COR-L47 (cell line): ENCODE measurements around the gene FAM184B.

Source experiments
- DNase-seq: peaks from one replicate; lab custom pipeline; 2025; lab: John Stamatoyannopoulos, UW

The FAM184B gene

DNA sequence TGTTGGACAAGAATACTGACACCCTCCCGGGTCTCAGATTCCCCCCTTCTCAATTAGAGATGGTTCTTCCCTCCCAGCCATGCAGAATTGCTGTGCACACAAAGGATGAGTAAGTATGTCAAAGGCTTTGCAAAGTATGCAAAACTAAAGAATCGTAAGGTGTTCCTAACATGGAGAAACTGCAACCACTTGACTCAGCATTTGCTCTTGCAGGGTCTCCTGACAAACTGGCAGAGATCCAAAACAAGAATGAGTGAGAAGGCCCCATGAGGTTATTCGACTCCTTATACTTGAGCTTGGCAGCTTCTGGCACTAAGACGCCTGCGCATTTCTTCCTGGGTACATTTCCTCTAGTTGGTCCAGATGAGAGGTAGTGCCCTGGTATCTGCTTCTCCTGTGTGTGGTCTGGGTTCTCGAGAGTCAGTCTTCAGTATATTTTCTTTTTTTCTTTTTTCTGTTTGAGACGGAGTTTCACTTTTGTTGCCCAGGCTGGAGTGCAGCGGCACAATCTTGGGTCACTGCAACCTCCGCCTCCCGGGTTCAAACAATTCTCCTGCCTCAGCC, 8.2 kb downstream of the FAM184B start:
- no peak for DNase-seq

DNA sequence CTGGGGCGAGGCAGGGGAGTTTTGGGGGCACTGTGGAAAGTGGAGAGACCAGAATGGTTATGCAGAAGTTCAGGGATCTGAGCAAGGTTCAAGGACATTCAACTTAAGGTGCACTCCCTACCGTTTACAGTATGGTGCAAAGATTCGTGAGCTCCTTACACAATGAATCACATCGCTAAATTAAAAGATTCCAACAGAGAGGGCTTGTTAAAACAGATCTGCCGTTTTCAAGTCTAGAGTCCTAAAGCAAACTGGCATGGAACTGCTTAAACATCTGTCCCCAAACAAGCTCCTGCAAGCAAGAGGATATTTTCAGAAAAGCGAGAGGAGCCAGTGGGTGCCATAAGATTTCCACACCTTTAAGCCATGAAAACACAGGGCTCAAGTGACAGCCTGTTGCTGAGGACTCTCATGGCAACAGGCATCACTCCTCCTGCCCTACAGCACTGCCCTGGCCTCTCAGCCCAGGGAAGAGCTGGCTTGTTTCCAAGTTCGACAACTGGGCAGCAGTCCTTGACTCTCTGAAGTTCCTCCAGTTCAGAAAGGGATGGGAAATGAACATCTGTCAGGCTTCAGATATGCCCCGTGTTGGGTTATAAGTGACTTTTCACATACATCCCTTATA, 10.0 kb downstream of the FAM184B start:
- no peak for DNase-seq

DNA sequence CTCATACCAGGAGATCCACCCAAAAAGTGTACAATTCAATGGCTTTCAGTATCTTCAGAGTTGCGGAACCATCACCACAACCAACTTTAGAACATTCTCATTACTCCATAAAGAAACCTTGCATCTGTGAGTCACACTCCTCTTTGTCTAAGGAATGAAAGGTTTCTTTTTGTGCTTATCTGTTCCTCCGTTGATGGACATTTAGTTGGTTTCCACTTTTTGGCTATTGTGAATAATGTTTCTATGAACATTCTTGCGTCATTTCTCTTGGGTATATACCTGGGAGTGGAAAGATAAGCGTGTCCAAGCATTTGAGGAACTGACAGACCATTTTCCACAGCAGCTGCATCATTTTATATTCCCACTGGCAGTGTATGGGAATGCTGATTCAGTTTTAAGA, 10.6 kb downstream of the FAM184B start:
- no peak for DNase-seq

DNA sequence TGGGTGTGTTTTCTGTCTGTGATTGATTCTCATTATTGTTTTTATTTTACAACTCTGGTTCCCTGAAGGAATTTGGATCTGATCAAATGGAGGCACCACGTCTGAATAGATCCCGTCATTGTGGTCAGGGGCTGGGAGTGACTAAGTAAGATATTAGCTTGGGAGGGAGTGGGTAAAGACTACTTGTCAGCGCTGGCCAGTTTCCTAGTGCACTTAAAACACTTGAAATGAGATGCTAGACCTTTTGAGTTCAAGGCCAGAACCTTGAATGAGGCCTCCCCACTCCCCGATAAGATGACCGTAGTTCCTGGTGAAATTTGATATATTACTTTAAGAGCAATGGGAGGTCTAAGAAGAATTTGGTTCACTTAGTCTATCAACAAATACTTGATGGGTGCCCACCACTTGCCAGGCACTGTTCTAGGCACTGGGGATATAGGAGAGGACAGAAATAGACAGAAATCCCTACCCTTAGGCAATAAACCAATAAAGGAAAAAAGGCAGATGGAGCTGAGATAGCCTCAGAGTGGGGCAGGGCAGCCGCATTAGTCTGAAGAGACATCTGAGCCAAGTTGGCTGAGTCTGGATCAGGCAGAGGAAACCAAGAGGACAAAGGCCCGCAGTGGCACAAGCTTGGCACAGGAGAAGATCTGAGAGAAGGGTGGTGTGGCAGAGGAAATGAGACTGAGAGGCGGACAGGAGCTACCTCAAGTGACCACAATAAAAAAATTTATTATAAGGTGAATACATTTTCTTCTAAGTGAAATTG, 11.8 kb downstream of the FAM184B start:
- no peak for DNase-seq

DNA sequence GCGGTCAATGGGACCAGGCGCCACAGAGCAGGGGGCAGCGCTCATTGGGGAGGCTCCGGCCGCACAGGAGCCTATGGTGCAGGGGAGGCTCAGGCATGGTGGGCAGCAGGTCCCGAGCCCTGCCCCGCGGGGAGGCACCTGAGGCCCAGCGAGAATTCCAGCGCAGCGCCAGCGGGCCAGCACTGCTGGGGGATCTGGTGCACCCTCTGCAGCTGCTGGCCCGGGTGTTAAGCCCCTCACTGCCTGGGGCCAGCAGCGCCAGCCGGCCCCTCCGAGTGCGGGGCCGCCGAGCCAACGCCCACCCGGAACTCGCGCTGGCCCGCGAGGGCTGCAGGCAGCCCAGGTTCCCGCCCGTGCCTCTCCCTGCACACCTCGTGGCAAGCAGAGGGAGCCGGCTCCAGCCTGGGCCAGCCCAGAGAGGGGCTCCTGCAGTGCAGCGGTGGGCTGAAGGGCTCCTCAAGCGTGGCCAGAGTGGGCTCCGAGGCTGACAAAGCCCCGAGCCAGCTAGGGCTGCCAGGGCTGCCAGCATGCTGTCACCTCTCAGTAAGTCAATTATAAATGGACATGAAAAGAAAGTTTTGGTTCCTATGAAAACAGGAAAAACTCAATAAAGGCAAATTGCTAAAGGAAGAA, 14.5 kb downstream of the FAM184B start:
- DNase-seq: no peak

DNA sequence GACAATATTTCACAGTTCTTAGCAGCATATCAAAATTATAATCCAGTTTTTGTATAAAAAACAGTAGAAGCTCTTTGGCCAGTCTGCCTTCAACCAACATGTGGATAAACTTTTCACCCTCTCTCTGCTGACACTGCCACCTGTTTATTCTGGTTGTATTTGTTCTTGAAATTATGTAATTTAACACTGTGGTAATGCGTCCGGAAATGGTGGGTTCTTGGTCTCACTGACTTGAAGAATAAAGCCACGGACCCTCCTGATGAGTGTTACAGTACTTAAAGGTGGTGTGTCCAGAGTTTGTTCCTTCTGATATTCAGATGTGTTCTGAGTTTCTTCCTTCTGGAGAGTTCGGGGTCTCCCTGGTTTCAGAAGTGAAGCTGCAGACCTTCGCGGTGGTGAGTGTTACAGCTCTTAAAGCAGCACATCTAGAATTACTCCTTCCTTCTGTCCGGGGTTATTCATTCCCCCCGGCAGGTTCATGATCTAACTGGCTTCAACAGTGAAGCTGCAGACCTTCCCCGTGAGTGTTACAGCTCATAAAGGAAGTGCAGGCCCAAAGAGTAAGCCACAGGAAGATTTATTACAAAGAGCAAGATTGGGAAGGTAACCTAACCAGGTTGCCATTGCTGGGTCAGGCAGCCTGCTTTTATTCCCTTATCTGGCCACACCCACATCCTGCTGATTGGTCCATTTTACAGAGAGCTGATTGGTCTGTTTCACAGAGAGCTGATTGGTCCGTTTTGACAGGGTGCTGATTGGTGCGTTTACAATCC, 15.7 kb downstream of the FAM184B start:
- DNase-seq: no peak

DNA sequence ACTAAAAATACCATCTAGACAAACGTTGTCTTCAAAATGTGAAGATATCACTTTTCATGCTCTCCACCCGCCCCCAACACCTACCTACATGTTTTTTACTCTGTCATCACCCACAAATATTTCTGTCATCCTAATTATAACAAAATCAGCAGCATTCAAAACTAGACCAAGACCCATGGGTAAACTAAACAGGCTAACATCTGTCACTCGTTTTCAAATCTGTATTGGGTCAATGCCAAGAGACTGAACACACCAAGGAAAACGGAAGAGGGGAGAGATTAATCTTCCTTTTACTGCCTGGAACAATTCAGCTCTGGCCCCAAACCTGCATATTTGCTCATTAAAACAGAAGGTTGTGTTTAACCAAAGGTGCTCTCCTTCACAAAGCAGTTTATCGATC, 17.5 kb downstream of the FAM184B start:
- no peak for DNase-seq

DNA sequence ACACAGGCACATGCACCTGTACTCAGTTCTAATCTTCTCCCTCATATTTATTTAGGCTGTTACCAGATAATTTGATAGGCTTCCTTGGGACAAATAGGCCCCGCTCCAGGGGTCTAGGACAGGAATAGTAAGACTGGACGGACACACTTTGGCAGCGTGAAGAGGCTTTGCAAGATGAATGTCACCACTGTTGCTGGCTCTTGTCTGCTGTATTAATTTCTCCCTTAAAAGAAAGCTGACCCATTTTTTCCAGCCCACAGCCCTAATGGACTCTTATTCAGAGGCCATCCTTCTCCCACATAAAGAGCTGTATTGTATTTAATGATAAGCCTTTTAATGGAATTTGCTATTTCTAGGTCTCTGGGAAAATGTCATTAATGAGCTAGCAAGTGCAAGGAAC, 18.0 kb downstream of the FAM184B start:
- DNase-seq: no peak

DNA sequence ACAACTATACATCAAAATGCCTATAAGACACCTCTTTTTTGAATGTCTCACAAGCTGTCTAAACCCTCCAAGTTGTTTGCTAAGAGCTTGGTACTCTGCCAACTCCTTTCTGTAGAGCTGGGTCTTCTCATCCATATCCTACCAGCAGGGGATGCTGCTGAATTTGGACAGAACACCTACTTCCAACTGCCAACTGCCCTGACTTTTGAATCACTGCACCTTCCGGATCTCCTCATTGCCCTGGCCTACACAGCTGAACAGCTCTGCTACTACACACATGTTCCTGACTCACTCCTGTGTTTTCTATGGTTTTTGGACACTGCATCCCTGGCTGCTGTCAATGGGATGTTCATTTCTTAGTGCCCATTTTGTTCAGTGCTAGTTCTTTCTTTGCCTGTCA, 18.7 kb downstream of the FAM184B start:
- peak; percentile 3 for DNase-seq

DNA sequence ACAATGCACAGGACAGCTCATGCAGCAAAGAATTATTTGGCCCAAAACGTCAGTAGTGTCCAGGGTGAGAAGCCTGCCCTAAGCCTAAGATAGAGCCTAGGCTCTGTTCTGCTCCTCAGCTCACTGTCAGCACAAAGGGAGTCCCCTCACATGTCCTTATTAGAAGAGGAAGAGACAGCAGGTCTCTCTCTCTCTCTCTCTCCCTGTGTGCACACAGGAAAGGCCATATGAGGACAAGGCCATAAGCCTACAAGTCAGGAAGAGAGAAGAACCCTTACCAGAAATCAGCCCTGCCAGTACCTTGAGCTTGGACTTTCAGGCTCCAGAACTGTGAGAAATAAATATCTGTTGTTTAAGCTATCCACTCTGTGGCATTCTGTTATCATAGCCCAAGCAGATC, 20.4 kb downstream of the FAM184B start:
- DNase-seq: no peak

DNA sequence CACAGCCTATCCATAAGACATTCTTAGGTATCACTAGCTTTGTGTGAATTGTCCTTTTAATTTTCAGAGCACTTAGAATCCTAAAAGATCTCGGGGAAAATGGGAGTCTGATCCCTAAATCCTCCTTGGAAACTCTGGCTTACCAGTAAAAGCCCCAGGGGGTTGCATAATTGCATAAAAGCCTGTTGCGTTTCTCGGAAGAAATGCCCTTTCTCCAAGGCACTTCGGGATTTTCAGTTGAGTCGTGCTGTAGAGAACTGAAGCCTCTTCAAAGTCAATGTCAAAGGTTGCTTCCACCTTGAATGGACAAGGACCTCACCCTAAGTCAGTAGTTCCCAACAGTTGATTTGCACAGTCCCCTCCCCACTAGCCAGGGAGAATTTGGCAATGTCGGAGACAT, 20.8 kb downstream of the FAM184B start:
- no peak for DNase-seq

DNA sequence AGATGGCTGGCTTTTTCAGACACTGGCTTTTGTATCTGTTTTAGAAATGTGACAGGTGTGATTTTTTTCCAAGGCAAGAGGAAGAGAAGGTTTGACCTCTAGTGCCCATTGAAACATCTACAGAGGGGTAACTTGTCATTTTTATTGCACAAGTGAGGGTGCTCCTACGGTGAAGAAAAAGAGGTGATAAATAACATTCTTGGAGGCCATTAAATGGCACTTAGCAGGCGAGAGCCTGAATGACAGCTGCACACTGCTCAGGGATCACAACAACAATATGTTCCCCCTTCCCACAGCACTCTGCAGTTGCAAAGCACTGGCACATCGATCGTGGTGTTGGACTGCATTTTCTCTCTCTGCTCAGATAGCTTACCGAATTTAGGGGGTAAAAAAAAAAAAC, 22.9 kb downstream of the FAM184B start:
- DNase-seq: peak; percentile 5

DNA sequence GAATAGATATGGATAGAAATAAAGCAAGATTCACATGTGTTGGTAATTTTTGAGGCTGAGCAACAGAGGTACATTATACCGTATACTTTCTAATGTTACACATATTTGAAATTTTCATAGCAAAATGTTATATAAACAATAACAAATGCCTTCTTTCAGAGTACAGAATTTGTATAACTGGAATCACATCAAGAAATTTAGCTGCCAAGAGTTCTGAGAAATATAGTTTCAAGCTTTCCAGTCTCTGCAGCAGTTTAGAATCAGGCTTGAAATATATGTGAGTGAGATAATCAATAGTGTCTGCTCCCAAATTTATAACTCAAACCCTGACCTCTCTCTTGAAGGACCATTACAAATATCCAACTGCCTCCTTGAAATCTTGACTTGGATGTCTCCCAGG, 23.8 kb downstream of the FAM184B start:
- no peak for DNase-seq

DNA sequence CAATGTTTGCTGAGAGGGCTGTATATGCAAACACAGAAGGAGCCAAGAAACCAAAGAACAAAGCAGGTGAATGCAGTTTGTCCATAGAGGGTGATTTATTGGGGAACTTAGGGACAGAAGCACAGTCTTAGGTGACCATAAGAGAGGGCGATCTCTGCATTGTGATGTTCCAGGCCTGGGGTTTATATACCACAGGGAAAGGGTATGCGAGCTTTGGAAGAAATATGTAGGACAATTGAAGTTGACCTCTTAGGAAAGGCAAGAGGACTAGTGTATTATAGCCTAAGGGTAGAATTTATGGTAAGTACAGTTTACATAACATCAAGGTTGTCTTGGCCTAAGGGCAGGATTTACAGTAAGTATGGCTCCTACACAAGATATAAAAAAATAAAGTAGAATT, 27.8 kb downstream of the FAM184B start:
- DNase-seq: no peak

DNA sequence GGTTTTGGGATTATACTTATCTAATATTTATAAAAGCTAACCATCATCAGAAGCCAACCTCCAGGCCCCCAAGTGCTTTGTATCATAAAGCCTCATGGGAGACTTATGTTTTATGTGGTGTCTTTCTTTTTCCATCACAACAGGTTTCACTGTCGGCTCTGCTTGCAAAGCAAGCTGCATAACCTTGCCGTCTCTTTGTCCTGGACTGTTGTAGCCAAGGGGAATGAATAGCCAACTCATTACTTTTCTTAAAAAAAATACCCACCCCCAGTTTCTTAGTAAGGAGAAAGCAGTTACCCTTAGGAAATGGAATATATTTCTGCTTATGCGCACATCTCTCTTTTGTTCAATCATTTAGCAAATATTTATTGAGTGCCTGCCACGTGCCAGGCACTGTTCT, 40.7 kb downstream of the FAM184B start:
- no peak for DNase-seq

DNA sequence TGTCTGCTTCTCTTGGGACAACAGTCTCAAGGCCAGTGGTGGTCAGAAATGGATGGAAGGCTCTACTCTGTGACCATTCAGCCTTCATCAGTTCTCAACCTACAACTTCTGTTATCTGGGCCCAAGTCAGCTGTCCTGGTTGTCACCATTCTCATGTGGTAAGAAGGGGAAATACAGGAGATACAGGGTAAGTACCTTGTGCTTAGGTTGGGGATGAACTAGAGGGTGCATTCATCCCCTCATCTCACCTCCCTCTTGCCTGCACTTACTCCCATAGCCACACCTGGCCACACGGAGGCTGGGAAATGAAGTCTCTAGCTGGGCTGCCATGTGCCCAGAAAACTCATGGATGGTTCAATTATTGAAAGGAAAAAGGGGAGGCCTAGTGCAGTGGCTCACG, 44.9 kb downstream of the FAM184B start:
- no peak for DNase-seq

DNA sequence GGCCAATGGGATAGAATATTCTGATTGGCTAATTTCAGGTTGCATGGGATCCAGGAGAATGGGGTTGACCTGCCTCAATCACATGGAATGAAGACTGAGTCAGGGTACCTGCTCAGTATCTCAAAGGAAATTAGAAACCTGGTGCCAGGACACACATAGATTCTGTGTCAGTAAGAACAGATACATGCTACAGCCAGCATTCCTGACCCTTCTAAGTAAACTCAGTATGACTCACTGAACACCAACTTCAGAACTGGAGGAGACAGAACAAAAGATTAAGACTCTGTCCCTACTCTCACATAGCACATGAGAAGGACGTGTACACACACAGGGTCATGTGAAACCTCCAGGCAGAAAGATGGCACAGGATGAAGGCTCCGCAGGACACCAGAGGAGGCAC, 54.5 kb downstream of the FAM184B start:
- DNase-seq: no peak

DNA sequence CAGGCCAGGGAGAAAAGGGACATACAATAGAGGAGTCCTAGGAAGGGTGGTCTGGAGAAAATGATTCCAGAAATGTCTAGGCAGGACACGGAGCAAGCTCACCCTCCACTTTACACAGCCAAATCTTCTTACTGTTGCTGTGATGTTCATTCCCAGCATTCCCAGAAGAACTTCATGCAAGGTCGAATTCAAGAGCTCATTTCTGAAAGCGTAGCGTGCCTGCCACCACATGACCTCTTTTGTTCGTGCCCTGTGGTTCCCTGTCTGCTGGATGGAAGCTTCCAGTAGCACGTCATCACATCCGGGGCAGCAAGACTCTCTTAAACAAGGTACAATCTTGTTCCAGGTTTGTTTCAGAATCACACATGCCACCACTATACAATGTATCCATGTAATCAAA, 57.8 kb downstream of the FAM184B start:
- no peak for DNase-seq

DNA sequence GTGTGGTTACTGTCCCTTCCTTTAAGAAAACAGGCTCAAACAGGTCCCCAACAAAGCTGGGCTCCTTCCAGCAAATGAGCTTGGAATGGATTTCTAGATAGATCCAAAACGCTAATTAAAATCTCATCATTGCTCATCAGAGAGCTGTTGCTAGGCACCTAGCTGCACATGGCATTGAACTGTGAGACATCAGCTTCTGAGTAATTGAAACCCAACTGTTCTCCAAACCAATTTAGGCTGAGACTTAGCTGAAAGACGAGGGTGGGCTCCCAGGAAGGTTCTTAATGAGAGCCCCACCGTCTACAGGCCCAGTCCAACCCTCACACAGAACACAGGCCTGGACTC, 59.1 kb downstream of the FAM184B start:
- DNase-seq: peak; percentile 33

DNA sequence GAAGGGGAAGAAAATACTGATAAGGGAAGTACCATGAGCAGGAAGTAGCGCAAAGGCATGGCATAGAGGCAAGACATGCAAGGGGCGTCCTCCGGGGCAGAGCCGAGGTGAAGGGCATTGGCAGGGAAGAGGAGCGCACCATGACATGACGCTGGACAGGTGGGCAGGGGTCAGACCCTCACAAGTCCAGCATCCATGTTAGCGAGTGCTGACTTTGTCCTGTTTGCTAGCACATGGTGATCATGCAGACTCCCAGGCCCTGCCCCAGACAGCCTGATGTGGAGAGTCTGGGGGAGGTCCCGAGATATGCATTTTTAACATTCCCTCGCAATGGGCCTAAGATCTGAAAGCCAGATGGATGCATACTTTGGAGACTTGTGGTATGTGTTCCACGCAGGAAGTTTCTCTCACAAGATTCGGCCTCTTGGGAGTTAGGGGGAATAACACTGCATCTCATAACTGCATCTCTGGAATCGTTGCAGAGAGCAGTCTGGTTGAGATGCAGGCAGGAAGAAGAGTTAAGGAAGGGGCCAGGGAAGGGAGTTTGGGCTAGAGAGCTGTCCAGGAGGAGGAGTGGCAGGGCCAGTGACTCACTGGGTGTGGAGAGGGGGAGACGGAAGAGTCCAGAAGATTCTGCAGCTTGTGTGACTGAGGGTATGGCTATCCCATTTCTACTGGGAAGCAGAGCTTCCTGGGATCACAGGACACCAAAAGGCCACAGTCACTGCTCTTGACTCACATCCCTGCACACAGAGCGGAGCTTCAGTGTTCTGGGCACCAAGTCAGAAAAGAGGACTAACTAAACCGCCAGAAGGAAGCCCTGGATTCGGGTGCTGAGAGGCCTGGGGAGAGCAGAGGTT, 59.7 kb downstream of the FAM184B start:
- no peak for DNase-seq

DNA sequence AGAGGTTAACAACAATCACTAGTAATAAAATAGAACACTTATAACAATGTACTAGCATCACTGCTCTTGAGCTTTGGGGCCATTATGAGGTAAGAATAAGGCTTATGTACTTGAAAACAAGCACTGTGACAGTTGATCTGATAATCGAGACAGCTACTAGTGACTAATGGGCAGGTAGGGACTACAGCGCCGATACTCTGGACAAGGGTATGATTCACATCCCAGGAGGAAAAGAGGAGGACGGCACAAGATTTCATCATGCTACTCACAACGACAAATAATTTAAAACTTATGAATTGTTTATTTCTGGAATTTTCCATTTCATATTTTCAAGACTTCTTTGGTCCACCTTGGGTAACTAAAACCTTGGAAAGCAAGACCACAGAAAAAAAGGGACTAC, 62.3 kb downstream of the FAM184B start:
- DNase-seq: no peak

DNA sequence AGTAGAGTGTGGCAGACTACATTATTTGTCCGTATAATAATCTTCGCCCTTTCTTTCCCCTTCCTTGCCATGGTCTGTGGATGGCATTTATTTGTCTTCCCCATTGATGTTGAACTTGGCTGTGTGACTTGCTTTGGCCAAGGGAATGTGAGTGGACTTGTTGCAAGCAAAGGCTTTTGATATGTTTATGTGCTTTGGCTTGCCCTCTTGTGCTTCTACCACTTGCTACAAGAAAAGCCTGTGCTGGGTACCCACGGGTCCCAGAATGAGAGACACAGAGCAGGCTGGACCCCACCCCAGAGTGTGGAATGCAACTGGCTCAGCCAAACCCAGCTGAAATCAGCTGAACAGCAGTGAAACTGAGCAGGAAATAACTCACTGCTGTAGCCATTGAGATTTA, 63.0 kb downstream of the FAM184B start:
- DNase-seq: no peak
